ENCODE results near the gene NPPA.

The NPPA gene

GRCh38 chr1:11839727-11840705, 7.6 kb downstream of the NPPA start:
- no peak for TF ChIP-seq ZFX (IDR thresholded peaks at IDR 0.05; ENCODE audit: borderline replicate concordance)
- no peak for TF ChIP-seq CTCF (IDR thresholded peaks at IDR 0.05)

GRCh38 chr1:11838349-11839272, 9.0 kb downstream of the NPPA start:
- no peak overlapping the region for H3K27ac ChIP-seq
- TF ChIP-seq ZFX (IDR thresholded peaks at IDR 0.05; ENCODE audit: borderline replicate concordance) (no peak), CTCF (IDR thresholded peaks at IDR 0.05) (peak; percentile 99)

More at GRCh38 chr1:11839727-11840705, 7.6 kb downstream of the NPPA start:
- H3K27ac ChIP-seq: no peak overlapping the region

GRCh38 chr1:11837767-11838348, 9.7 kb downstream of the NPPA start:
- TF ChIP-seq CTCF (IDR thresholded peaks at IDR 0.05): no peak
- no peak for TF ChIP-seq ZFX (IDR thresholded peaks at IDR 0.05; ENCODE audit: borderline replicate concordance)

GRCh38 chr1:11836955-11837766, 10.4 kb downstream of the NPPA start:
- TF ChIP-seq CTCF (IDR thresholded peaks at IDR 0.05): no peak
- TF ChIP-seq ZFX (IDR thresholded peaks at IDR 0.05; ENCODE audit: borderline replicate concordance): no peak
- no peak overlapping the region for H3K27ac ChIP-seq

More at GRCh38 chr1:11837767-11838348, 9.7 kb downstream of the NPPA start:
- no peak overlapping the region for H3K27ac ChIP-seq

- no peak overlapping the region for H3K27ac ChIP-seq
- TF ChIP-seq CTCF (IDR thresholded peaks at IDR 0.05) (no peak), ZFX (IDR thresholded peaks at IDR 0.05; ENCODE audit: borderline replicate concordance) (no peak)
These were observed 11.9 kb downstream of the NPPA start for GRCh38 chr1:11835441-11836225.

GRCh38 chr1:11833900-11834299, 13.7 kb downstream of the NPPA start:
- TF ChIP-seq CTCF (IDR thresholded peaks at IDR 0.05): no peak
- TF ChIP-seq ZFX (IDR thresholded peaks at IDR 0.05; ENCODE audit: borderline replicate concordance): no peak
- no peak overlapping the region for H3K27ac ChIP-seq

All from 22Rv1 (cell line).